G401 (cell line): ENCODE measurements around the gene NAE1. TPM values are rescaled to one million over a fixed set of nuclear protein-coding genes. Genes with fewer than 3 reads are reported as not detected.

Experiments used
- total RNA-seq: library from RNA; depleted of rRNA; stranded (reverse); fragments of >200 nt; shearing (Covaris generic); gene quantifications from 2 replicates; pipeline ENCODE4 v1.2.3, GENCODE V29; 2014; rRNA removed

NAE1 gene
- total RNA-seq, 1 experiment from 2014 or later, result 162 TPM

Other genes with a start within 250 kb of the NAE1 start
- 55.1 and 62.1 TPM in 2 replicates for gene CMTM3, start 226.3 kb downstream of the NAE1 start, total RNA-seq
- gene CMTM4, start 134.2 kb downstream of the NAE1 start, total RNA-seq, result 11.9 and 22.5 TPM in 2 replicates
- gene DYNC1LI2, start 79.4 kb downstream of the NAE1 start, total RNA-seq, result 41.6 and 63.4 TPM in 2 replicates
- not detected in 2 replicates for gene TERB1, start 29.4 kb downstream of the NAE1 start, total RNA-seq
- not detected in 2 replicates for gene CA7, start 13.4 kb upstream of the NAE1 start, total RNA-seq
- 7.1 and 13.8 TPM in 2 replicates for gene PDP2, start 49.5 kb upstream of the NAE1 start, total RNA-seq
- 0.25 TPM in 1 of 2 replicates, not detected in the other for gene CDH16, start 87.9 kb upstream of the NAE1 start, total RNA-seq
- gene RRAD, start 94.6 kb upstream of the NAE1 start, total RNA-seq, result 0.25 TPM in 1 of 2 replicates, not detected in the other
- 140 and 172 TPM in 2 replicates for gene CIAO2B, start 103.4 kb upstream of the NAE1 start, total RNA-seq
- 41.2 and 45.0 TPM in 2 replicates for gene CES2, start 104.5 kb upstream of the NAE1 start, total RNA-seq
- gene CES3, start 130.3 kb upstream of the NAE1 start, total RNA-seq, result 3.8 and 4.9 TPM in 2 replicates
- gene CES4A, start 157.6 kb upstream of the NAE1 start, total RNA-seq, result 0.34 TPM in 1 of 2 replicates, not detected in the other
- 17.0 and 40.9 TPM in 2 replicates for gene CBFB, start 198.2 kb upstream of the NAE1 start, total RNA-seq